Endometrial microvascular endothelial cells (primary cell): ENCODE data around the gene HTATSF1. TPM values are rescaled to one million over a fixed set of nuclear protein-coding genes. Genes with fewer than 3 reads are reported as not detected.

Source experiments
- in situ Hi-C: cut with HindIII; loops from 2 replicates; pipeline ENCODE4 v1.10.0; 2017; ENCODE audit warnings: low sequenced_read_pairs, low pct_unique_long_range_greater_than_20kb; ENCODE audit errors: inconsistent ontology term
- total RNA-seq: library from RNA; depleted of rRNA; stranded (reverse); fragments of >200 nt; gene quantifications from one replicate; pipeline ENCODE4 v1.2.3, GENCODE V29; 2015; ENCODE audit errors: inconsistent ontology term

Gene HTATSF1
- total RNA-seq, 1 donor from 2014 or later = 39.7 TPM

DNA sequence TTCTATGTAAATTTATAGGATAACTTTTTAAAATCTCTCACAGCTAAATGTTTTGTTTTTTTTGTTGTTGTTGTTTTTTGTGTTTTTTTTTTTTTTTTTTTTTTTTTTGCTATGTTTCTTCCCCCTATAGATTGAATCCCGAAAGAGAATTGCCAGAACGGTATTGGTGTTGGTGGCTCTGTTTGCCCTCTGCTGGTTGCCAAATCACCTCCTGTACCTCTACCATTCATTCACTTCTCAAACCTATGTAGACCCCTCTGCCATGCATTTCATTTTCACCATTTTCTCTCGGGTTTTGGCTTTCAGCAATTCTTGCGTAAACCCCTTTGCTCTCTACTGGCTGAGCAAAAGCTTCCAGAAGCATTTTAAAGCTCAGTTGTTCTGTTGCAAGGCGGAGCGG is 5.6 kb upstream of the HTATSF1 start:
- in situ Hi-C loops = no loop called here

DNA sequence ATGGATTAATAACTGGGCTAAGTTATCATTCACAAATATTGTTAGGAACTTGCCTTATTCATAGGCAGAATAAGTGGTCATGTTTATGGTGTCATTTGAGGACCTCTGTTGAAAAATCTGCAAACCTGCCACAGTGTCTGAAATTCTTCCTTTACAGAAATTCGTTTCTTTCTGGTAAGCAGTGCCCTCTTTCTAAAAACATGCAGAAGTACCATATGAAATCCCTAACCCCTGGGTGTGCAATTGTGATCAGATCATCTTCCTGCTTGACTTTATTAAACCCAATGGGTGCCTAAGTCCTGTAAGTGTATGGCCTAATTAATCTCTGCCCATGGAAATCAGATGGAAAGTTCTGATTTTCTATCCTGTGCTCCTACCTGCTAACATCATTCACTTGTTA is 4.4 kb upstream of the HTATSF1 start:
- in situ Hi-C loops = no loop called here

DNA sequence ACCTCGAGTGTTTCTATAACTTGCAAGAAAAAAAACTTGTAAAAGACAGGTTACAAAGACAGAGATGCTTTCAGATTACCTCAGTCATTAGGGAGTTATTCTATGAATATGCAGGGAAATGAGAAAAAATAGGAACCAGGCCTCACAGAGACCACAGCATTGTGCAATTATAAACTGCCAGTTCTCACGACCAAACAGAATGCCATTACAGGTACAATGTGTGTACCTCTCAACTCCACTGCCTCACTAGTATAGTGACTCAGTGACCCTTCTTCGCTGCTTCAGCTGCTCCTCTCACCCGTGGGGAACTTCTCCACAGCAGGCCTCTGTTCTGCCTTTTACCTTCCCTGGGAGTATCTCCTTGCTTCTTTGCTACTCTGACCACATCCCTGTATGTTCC is 2.3 kb upstream of the HTATSF1 start:
- in situ Hi-C loops = no loop called here

DNA sequence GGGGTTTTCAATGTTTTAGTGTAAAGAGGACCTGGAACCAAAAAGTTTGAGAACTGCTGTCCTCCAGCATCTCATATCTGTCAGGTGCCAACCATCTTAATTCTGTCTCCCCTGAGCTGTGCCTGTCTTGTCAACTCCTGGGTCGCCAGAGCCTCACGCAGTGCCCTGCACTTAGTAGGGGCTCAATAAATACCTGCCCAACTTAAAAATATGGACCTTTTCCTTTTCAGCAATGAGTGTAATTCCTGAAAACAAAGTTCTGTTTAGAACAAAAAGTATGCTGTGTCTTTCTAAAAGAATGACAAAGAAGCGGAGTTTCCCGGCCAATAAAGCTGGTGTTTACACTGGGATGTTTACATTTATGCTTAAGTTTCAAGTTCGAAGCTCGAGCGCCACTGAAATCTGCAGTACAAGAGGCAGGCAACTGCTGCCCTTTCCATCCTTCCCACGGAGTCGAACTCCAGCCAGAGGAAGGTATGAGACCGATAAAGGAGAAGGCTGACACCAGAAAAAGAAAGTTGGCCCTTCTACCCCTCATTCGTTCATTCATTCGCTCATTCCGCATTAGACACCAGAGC is 1.1 kb upstream of the HTATSF1 start:
- in situ Hi-C loops = no loop called here

DNA sequence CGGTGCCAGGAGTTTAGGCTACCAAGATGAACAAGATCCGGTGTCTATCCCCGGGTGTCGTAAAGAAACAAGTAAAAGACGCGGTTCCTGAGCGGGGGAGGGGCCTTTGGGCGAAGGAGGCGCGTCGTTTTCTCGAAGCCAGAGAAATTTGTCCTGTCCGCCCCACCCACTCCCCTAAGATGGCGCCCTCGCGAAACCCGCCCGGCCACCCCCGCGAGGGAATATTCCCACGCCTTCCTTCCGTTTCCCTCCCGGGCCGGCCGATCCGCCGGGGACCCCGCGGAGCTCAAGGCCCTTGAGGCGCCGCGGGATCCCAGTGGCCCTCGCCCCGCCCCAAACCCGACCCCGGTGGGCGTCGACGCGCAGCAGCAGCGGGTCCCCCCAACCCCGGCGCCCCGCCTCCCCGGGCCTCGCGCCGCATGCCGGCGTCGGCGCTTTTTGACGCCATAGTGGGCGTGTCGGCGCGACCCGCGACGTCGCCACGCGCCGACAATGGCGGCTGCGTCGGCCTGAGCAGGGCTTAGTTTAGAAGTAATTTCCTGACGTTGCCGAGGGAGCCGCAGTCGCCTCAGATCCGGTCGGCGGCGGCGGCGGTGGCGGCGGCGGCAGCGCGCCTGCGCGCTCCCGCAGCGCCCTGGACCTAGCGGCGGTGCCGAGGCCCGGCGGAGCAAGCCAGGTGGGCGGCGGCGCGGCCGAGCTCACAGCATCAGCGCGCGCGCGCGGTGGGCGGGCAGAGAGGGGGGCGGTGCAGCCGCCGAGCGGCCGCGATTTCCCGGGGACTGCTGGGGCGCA is 432 bp upstream of the HTATSF1 start:
- in situ Hi-C loops = no loop called here

DNA sequence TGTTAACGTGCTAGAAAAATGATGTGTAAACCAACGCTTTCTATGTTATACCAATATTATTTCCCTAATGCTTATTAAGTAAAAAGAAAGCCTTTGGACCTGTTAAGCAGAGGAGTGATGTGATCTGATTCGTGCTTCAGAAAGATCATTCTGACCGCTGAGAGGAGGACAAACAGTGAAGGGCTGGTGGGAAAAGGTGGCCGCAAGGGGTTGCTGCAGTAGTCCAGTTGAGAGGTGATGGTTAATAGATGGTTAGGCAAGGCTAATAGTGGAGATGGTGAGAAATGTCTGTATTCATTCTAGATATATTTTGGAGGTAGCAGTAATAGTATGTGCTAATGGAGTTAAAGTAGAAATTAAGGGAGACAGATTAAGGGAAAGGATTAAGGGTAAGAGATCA is 21.7 kb downstream of the HTATSF1 start:
- in situ Hi-C loops = no loop called here

DNA sequence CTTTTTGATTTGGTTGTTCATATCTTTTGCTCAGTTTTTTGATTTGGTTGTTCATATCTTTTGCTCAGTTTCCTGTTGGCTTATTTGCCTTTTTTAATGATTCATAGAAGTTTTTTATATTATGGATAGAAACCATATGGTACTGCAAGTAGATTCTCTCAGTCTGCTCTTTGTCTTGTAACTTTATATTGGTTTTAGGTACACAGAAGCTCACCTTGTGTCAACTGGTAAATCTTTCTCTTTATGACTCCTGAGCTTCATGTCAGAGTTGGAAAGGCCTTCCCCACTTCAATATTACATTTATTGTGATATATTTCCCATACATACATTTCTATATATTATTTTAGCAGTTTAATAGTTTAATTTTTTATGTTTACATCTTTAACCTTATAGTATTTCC is 26.4 kb downstream of the HTATSF1 start:
- in situ Hi-C loops = no loop called here

DNA sequence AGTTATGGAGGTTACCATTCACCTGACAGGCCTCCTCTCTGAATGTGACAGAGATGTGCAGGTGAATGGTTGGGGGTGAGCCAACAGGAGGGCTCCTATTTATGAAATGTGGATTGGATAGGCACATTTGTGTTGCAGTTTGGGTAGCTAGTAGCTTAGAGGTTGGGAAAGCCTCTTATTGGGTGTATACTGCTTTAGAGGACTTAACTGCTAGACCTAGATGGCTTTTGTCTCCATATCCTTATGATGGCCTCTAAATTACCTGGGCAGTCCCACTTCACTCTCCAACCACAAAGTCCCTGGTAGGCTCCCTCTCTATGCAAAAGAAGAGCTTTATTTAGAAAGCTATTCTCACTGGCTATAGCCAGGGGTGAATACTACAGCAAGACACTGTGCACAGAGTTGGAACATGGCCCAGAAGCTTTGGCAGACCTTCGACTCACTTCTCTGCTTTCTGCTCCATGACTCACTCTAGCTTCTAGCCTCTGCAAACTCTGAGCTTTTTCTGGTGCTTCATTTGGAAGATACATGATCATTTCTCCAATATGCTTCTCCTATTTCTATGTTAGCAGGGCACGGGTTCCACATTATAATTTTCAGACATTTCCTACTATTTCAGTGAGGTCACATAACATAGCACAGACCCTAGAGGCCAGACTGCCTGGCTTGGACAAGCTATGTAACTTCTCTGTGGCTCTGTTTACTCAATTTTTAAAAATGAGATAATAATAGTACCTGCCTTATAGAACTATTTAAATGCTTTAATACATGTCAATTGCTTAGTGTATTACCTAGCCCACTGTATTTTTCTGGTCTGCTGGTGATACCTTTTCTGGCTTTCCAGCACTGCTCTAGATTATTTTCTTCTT is 28.6 kb downstream of the HTATSF1 start:
- in situ Hi-C loops = no loop called here

DNA sequence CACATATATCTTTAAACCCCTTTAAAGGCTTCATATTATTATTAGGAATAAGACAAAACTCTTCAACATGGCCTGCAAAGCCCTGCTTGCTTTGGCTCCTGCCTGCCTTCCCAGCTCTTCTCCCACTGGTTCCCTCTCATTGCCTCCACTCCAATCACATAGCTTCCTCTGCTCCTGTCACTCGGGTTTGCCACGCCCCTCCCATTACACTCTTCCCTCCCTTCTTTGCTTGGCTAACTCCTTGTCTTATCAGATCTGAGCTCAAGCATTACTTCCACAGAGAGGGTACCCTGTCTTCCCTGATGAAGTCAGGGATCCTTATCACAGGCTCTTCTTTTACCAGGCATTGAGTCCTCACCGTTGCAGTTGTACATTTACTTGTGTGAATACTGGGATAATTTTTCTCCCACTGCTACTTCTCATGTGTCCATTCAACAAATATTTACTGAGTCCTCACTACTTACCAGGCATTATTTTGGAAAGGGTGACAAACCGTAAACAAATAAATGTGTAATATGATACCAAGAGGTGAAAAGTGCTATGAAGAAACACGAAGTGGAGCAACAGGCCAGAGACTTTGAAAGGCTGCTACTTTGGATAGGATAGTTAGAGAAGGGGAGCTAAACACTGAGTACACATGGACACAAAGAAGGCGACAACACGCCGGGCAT is 31.4 kb downstream of the HTATSF1 start:
- in situ Hi-C loops = no loop called here

DNA sequence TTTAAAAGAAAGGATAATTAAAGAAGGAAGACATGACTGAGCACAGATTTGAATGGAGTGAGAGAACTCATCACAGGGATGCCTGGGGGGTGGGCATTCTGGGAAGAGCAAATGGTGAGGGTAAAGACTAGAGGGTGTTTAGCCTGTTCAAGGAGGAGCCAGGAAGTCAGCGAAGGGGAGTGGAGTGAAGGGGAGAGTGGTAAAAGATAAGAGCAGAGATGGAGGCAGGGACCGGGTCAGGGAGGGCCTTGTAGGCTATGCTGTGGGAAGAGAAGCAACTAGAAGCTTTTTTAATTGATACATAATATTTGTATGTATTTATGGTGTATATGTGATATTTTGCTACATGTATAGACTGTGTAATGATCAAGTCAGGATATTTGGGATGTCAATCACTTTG is 32.4 kb downstream of the HTATSF1 start:
- in situ Hi-C loops = no loop called here

DNA sequence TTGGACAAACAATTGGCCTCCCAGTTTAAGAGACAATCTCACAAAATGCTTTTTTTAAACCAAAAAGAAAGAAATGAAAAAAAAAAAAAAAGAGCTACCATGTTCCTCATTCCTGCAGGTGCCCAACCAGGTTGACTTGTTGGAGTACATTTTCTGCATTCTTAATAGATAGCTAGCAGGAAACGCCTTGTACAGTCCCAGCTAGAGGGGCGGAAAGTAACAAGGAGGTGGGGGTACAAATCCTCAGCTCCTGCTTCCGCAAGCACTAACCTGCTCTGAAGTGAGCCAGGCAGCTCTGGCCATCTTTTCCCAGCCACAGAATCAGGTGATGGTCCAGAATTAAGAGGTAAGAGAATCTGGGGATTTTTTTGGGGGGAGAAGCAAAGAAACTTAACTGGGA is 34.6 kb downstream of the HTATSF1 start, which contains the start of gene VGLL1:
Gene VGLL1, plus strand, starts transcription at position 265 of the 400 bp plus-strand sequence. CDS start 3,806 bp downstream, outside the sequence.
- in situ Hi-C loops = no loop called here

DNA sequence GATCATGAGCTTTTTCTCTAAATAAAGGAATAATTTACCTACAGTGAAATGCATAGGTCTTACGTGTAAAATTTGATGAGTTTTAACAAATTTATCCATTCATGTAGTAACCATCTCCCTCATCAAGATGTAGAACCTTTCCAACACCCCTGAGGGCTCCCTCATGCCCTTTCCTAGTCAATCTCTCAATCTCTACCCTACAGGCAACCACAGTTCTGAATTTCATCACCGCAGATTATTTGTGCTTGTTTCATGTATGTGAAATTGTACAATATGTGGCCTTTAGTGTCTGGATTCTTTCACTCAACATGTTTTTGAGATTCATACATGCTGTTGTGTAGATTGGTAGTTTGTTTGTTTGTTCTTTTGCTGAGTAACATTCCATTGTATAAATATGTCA is 36.7 kb downstream of the HTATSF1 start:
- in situ Hi-C loops = no loop called here

DNA sequence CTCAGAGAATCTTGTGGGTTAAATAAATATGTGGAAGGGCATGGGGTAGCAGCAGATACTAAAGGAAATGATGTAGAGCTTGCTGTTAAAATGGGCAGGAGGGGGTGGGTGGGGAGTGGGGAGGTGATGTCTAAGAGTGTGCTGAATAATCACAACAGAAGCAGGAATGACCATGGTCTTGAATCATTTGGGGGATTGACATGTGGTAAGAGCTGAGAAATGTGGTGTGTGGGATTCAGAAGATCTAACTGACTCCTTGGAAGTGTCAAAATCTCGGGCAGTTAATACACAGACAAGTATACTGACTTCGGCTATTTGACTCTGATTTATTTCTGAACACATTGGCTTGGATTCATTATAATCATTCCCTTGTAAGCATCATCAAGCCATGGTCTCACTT is 41.4 kb downstream of the HTATSF1 start:
- in situ Hi-C loops = no loop called here

DNA sequence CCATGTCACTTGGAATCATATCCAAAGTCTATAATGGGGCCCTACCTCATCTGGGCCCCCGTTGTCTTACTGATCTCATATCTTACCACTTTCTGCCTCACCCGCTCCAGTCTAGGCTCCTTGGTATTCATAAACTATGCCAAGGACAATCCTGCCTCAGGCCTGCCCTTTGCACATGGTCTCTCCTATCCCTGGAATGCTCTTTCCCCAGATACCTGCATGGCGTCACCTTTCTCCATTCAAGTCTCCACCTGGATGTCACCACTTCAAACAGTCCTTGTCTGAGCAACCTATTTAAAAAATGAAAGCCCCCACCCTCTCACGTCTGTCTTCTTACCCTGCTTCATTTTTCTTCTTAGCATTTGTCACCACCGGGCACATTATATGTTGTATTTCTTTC is 42.8 kb downstream of the HTATSF1 start:
- in situ Hi-C loops = no loop called here

DNA sequence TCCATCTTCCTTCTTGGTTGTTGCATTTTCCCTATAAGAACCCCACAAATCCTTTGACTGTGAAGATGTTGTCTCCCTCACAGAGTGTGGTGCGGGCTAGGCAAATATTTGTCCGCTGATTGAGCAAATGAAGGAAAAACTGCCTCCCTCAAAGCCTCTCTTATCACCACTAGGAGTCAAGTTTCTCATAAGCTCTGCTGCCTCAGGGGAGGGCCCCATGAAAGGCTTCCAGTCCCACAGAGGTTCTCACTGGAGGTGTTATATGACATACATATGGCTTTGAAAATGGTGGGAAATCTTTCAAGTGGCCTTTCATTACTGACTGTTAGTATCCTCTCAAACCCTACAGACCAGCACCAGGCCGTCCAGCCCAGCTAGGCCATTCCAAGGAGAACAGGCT is 43.9 kb downstream of the HTATSF1 start:
- in situ Hi-C loops = no loop called here

DNA sequence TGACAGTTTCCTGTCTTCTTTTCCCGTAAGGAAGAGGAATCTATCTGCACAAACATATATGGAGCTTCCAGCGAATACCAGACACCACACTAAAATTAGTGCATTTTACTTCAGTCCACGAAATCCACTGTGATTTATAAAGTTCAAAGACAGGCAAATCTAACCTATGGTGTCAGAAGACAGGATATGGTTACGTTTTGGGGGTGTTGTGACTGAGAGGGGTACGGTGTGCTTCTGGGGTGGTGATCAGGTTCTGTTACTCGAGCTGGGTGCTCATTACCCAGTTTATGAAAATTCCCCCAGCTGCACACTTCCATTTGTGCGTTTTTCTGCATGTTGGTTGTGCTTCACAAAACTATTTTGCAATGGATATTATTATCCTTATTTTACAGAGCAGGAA is 44.9 kb downstream of the HTATSF1 start:
- in situ Hi-C loops = no loop called here

DNA sequence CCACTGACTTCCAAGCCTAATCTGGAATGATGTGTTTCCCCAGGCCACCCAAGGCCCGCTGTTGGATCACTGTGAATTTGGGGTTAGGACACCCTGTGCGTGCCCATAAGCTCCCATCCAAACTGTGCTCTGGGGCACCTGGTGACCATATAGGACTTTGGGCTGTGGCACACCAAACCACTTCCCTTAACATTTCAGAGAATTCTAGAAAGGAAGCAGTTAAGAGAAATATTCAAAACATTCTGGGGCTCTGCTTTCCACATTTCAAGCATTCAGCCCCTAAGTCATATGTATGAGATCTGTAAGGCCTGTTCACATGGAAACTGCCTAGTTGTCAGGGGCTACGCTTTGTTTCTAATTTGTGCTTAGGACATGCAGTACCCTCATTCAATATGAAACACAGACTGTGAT is 49.0 kb downstream of the HTATSF1 start:
- in situ Hi-C loops = no loop called here

DNA sequence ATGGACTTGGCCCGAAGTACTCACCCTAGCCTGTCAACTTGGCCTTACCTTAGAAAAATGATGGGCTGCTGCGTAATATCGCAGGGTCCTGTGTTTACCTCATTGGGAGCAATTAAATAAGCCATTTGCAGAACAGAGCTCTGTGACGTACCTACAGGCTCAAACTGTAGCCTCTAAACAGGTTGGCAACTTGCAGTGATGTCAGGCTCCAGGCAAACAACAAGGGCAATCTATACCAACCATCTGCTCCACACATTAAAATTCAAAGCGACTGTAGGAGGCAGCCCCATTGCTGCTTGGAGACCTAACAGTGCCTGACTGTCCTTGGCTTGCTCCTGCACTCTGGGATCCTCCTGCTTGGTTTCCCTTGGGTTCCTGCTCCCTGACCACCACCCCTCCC is 51.8 kb downstream of the HTATSF1 start:
- in situ Hi-C loops = no loop called here

DNA sequence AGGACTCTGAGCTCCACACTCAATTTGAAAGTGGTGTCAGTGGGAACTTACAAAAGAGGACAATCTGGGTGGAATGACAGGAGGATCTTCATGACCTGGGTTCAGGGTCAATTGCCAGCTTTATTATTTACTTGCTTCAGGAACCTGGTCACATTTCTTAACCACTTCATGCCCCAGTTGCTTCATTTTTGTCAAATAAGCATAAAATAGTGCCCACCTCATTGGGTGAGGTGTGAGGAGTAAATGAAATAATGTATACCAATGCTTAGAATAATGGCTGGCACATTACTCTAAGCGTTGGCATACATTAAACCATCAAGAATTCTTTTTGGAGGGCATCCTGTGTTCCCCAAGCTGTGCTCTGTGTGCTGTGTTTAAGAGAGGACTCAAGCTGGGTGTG is 54.0 kb downstream of the HTATSF1 start:
- in situ Hi-C loops = no loop called here
